Stomach (tissue), 9 donors: ENCODE results near the gene WBP2NL. TPM values are rescaled to one million over a fixed set of nuclear protein-coding genes. Genes with fewer than 3 reads are reported as not detected.

Source experiments
- DNase-seq, 2 donors: peaks; one replicate each; pipeline versions ENCODE4 v3.0.0 to v3.0.0-alpha.2; 2013 to 2019
- H3K27ac ChIP-seq, 5 donors: fragments of 200-600 bp in 4 of 5; sonication (generic) in 4 of 5; one replicate each; pipeline ENCODE4 v1.5.1; 2013 to 2019; ENCODE audit warnings: mild to moderate bottlenecking in 1 of 5, moderate library complexity in 1 of 5
- H3K27me3 ChIP-seq, 3 donors: fragments of 200-600 bp; sonication (generic); one replicate each; pipeline ENCODE4 v1.5.1; 2017 to 2019; ENCODE audit warnings: mixed run types in 1 of 3
- H3K36me3 ChIP-seq, 4 donors: fragments of 200-600 bp; sonication (generic); 1 replicate in 3 of 4; 2 replicates in 1 of 4; pipeline ENCODE4 v1.5.1; 2016 to 2019
- H3K4me1 ChIP-seq, 4 donors: fragments of 200-600 bp; sonication (generic); one replicate each; pipeline ENCODE4 v1.5.1; 2016 to 2019
- H3K4me3 ChIP-seq, 4 donors: fragments of 200-600 bp; sonication (generic) in 3 of 4; one replicate each; pipeline ENCODE4 v1.5.1; 2016 to 2019; ENCODE audit warnings: mild to moderate bottlenecking in 1 of 4
- H3K9me3 ChIP-seq, 4 donors: fragments of 200-600 bp; sonication (generic); one replicate each; pipeline ENCODE4 v1.5.1; 2016 to 2019
- CTCF ChIP-seq, 7 experiments: fragments of 450-650 bp in 4 of 7; fragments of 200-600 bp in 3 of 7; sonication (generic) in 3 of 7; IDR thresholded peaks; one replicate each; pipeline ENCODE4 v1.5.1; 2016 to 2019; ENCODE audit warnings: antibody characterized with exemption in 7 of 7, control low read depth in 2 of 7, mild to moderate bottlenecking in 1 of 7
- EP300 ChIP-seq: sonication (generic); formaldehyde crosslinking; IDR thresholded peaks from one replicate; pipeline ENCODE4 v1.6.1; 2017; ENCODE audit warnings: antibody characterized with exemption
- POLR2A ChIP-seq, 4 donors: fragments of 450-650 bp; IDR thresholded peaks; one replicate each; pipeline ENCODE4 v1.6.1; 2016; ENCODE audit warnings: antibody characterized with exemption in 4 of 4, control low read depth in 2 of 4, mild to moderate bottlenecking in 1 of 4, moderate library complexity in 1 of 4
- POLR2AphosphoS5 ChIP-seq, 3 donors: sonication (generic); formaldehyde crosslinking; IDR thresholded peaks; one replicate each; pipeline ENCODE4 v1.6.1; 2016; ENCODE audit warnings: antibody characterized with exemption in 3 of 3
- WGBS, 5 donors: extraction: QIAGEN DNeasy Blood & Tissue Kit in 3 of 5; methylation state at CpG; one replicate each; pipeline versions ENCODE4 v1.1.5 to v1.1.7; 2013 to 2018; 5-methylcytosine and 5-hydroxymethylcytosine counted together
- intact Hi-C: fragments of 100-400 bp; cut with DNase I; formaldehyde crosslinking; loops from one replicate; pipeline ENCODE4 v1.15.1; 2023; ENCODE audit warnings: low total_unique reads
- polyA plus RNA-seq, 3 donors: library from polyadenylated mRNA; stranded (reverse); fragments of 200-250 nt; gene quantifications; one replicate each; pipeline ENCODE4 v1.2.3, GENCODE V29; 2013
- total RNA-seq, 5 donors: library from RNA; depleted of rRNA; stranded (reverse); fragments of >200 nt; gene quantifications; one replicate each; pipeline versions ENCODE4 v1.1.0 to v1.2.3, GENCODE V29; 2014 to 2016
- donor health status: healthy with polysubstance abuse.
- donor health status: Bipolar disorder and iron deficiency.
- donor health status: healthy.

Gene WBP2NL
- total and polyA plus RNA-seq, 8 donors: 1.2 to 4.8 (median 1.2) TPM; not detected in 3

GRCh38 chr22:42001121-42001520, 2.5 kb downstream of the WBP2NL start:
- DNase-seq: no peak

GRCh38 chr22:42001706-42002105, 3.1 kb downstream of the WBP2NL start:
- TF ChIP-seq POLR2A (IDR thresholded peaks at IDR 0.05): no peak
- TF ChIP-seq EP300: no peak
- TF ChIP-seq CTCF (IDR thresholded peaks at IDR 0.05): no peak
- no peak for TF ChIP-seq POLR2AphosphoS5 (IDR thresholded peaks at IDR 0.05)
- no peaks in the 10 kb centered on the region for H3K27me3 ChIP-seq
- H3K4me3 ChIP-seq: no peak overlapping the region
- 93 to 99% (median 95%) methylated on average over 7 to 12 of the region's 12 CpGs for WGBS, 5 donors
- H3K9me3 ChIP-seq: peaks cover 0 to 11% (median 4%) of the 10 kb centered on the region in 4 donors
- peaks cover 0 to 11% (median 2%) of the 10 kb centered on the region in 4 donors for H3K36me3 ChIP-seq
- H3K27ac ChIP-seq: no peak overlapping the region
- peaks cover 6 to 18% (median 16%) of the 10 kb centered on the region in 4 donors for H3K4me1 ChIP-seq
- DNase-seq: no peak
- intact Hi-C loops: no loop called here

More at GRCh38 chr22:42001121-42001520, 2.5 kb downstream of the WBP2NL start:
- no peaks in the 10 kb centered on the region for H3K27me3 ChIP-seq
- WGBS, 5 donors: 77 to 92% (median 80%) methylated on average over 8 of the region's 8 CpGs
- peaks cover 6 to 18% (median 16%) of the 10 kb centered on the region in 4 donors for H3K4me1 ChIP-seq
- no peak overlapping the region for H3K4me3 ChIP-seq
- H3K9me3 ChIP-seq: peaks cover 0 to 10% (median 4%) of the 10 kb centered on the region in 4 donors
- intact Hi-C loops: no loop called here
- H3K27ac ChIP-seq: no peak overlapping the region
- peaks cover 0 to 11% (median 2%) of the 10 kb centered on the region in 4 donors for H3K36me3 ChIP-seq
- TF ChIP-seq EP300 (no peak), POLR2AphosphoS5 (IDR thresholded peaks at IDR 0.05) (no peak), CTCF (IDR thresholded peaks at IDR 0.05) (no peak), POLR2A (IDR thresholded peaks at IDR 0.05) (no peak)

DNA sequence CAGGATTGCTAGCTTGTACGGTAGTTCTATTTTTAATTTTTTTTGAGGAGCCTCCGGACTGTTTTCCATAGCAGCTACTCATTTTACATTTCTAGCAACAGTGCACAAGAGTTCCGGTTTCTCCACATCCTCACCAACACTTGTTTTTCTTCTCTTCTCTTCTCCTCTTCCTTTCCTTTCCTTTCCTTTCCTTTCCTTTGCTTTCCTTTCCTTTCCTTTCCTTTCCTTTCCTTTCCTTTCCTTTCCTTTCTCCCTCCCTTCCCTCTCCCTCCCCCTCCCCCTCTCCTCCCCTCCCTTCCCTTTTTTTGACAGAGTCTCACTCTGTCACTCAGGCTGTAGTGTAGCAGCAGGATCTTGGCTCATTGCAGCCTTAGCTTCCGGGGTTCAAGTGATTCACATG, 9.3 kb downstream of the WBP2NL start:
- DNase-seq: no peak
- Histone ChIP-seq H3K36me3 (no peaks in the 10 kb centered on the region), H3K9me3 (peaks cover 0 to 36% (median 23%) of the 10 kb centered on the region in 4 donors), H3K4me1 (no peaks in the 10 kb centered on the region), H3K27ac (no peak overlapping the region), H3K4me3 (no peak overlapping the region), H3K27me3 (no peaks in the 10 kb centered on the region)
- intact Hi-C loops: no loop called here
- 68 to 83% (median 77%) methylated on average over 4 of the region's 4 CpGs for WGBS, 5 donors
- no peak for TF ChIP-seq CTCF (IDR thresholded peaks at IDR 0.05)
- no peak for TF ChIP-seq EP300
- TF ChIP-seq POLR2AphosphoS5 (IDR thresholded peaks at IDR 0.05): no peak
- no peak for TF ChIP-seq POLR2A (IDR thresholded peaks at IDR 0.05)

GRCh38 chr22:42010778-42011177, 12.2 kb downstream of the WBP2NL start:
- TF ChIP-seq CTCF (IDR thresholded peaks at IDR 0.05) (no peak), EP300 (no peak), POLR2AphosphoS5 (IDR thresholded peaks at IDR 0.05) (no peak), POLR2A (IDR thresholded peaks at IDR 0.05) (no peak)
- intact Hi-C loops: no loop called here
- Histone ChIP-seq H3K36me3 (no peaks in the 10 kb centered on the region), H3K9me3 (peaks cover 0 to 29% (median 18%) of the 10 kb centered on the region in 4 donors), H3K4me1 (no peaks in the 10 kb centered on the region), H3K27ac (no peak overlapping the region), H3K4me3 (no peak overlapping the region), H3K27me3 (no peaks in the 10 kb centered on the region)
- no peak for DNase-seq
- WGBS, 5 donors: 79 to 98% (median 93%) methylated on average over 7 of the region's 7 CpGs
